A673 (cell line): Measurements from ENCODE around the gene CYP2A6. TPM values are rescaled to one million over a fixed set of nuclear protein-coding genes. Genes with fewer than 3 reads are reported as not detected.
A peak's percentile ranks its signal among the peaks of the same experiment; 100 is the strongest.
"Not testable (repeated sequence)": the region's sequence is repeated elsewhere in the genome, so short reads cannot be mapped to it uniquely, and the experiment has no call there.

ENCODE experiments used
- BruUV-seq: library from RNA; stranded (reverse); fragments of 400-500 nt; replicated peaks from 2 replicates; lab custom pipeline; 2021; lab: Mats Ljungman, UMichigan
- CTCF ChIA-PET: fragments of 300-600 bp; sonication (Branson Sonifier 250); formaldehyde crosslinking; loops from one replicate; lab custom pipeline; 2022; ENCODE audit warnings: antibody characterized with exemption; lab: Charles Lee
- POLR2A ChIA-PET: fragments of 300-600 bp; sonication (Branson Sonifier 250); formaldehyde crosslinking; loops from one replicate; lab custom pipeline; 2022; ENCODE audit warnings: antibody characterized with exemption; ENCODE audit not compliant: low non-redundant PET; lab: Charles Lee
- DNase-seq: peaks from one replicate; pipeline ENCODE4 v3.0.0-alpha.2; 2015; ENCODE audit warnings: low spot score
- H3K27ac ChIP-seq: fragments of 200-600 bp; sonication (generic); 2 replicates; pipeline ENCODE4 v1.5.1; 2016; ENCODE audit warnings: mixed run types, low read depth, mild to moderate bottlenecking, mixed read lengths, antibody characterized with exemption, low read length; ENCODE audit not compliant: poor library complexity, severe bottlenecking
- H3K27me3 ChIP-seq: fragments of 200-600 bp; sonication (generic); replicated peaks from 2 replicates; pipeline ENCODE4 v1.6.1; 2017; ENCODE audit warnings: mixed run types, low read depth, mild to moderate bottlenecking, mixed read lengths, antibody characterized with exemption, low read length; ENCODE audit not compliant: insufficient read depth, poor library complexity
- H3K36me3 ChIP-seq: fragments of 200-600 bp; sonication (generic); 2 replicates; pipeline ENCODE4 v1.6.1; 2016; ENCODE audit warnings: mixed run types, mild to moderate bottlenecking, mixed read lengths, antibody characterized with exemption, low read length; ENCODE audit not compliant: insufficient read depth, poor library complexity, severe bottlenecking
- H3K4me1 ChIP-seq: fragments of 200-600 bp; sonication (generic); 2 replicates; pipeline ENCODE4 v1.6.1; 2017; ENCODE audit warnings: mixed run types, mild to moderate bottlenecking, mixed read lengths, antibody characterized with exemption, low read length; ENCODE audit not compliant: insufficient read depth, poor library complexity, severe bottlenecking
- H3K4me3 ChIP-seq: fragments of 200-600 bp; sonication (generic); 2 replicates; pipeline ENCODE4 v1.5.1; 2016; ENCODE audit warnings: low read depth, mixed run types, mild to moderate bottlenecking, mixed read lengths, low read length; ENCODE audit not compliant: poor library complexity, severe bottlenecking
- H3K9me3 ChIP-seq: fragments of 200-600 bp; sonication (generic); 2 replicates; pipeline ENCODE4 v1.6.1; 2016; ENCODE audit warnings: mixed run types, low read depth, mild to moderate bottlenecking, mixed read lengths, antibody characterized with exemption, low read length; ENCODE audit not compliant: poor library complexity, severe bottlenecking
- CTCF ChIP-seq: fragments of 300-800, 200-600 bp; sonication (generic); conservative IDR thresholded peaks from 2 replicates; pipeline ENCODE4 v1.5.1; 2017; ENCODE audit warnings: low read depth, mild to moderate bottlenecking, antibody characterized with exemption, low read length, moderate library complexity, mixed read lengths
- EZH2 ChIP-seq: fragments of 200-600 bp; sonication (generic); IDR thresholded peaks from 2 replicates; pipeline ENCODE4 v1.6.1; 2017; ENCODE audit warnings: borderline replicate concordance, low read depth, mild to moderate bottlenecking, mixed read lengths, antibody characterized with exemption, low read length; ENCODE audit not compliant: poor library complexity, severe bottlenecking
- intact Hi-C: fragments of 100-400 bp; cut with micrococcal nuclease; formaldehyde crosslinking; loops from one replicate; pipeline ENCODE4 v1.10.0; 2022; ENCODE audit not compliant: unreplicated experiment
- total RNA-seq: library from RNA; stranded (reverse); gene quantifications from 2 replicates; pipeline ENCODE4 v1.2.3, GENCODE V29; 2021

CYP2A6 gene
- total RNA-seq, 1 experiment from 2014 or later, result not detected

DNA sequence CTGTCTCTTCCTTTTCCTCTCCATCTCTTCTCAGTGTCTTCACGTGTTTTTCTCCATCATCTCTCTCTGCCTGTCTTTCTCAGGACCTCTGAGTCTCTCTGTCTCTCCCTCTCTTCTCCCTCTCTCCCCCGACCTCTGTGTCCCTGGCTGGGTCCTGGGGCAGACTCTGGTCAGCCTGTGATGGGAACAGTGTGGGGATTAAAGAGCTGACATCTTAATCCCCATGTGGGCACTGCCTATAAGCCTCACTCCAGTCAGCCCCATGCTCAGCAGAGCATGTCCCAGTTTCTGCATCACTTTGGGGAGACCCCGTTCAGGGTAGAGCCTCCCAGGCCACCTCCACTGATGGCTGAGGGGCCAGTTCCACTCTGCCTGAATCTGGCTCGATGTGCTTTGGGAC lies 35.0 kb downstream of the CYP2A6 start:
- no TSS peak for BruUV-seq

DNA sequence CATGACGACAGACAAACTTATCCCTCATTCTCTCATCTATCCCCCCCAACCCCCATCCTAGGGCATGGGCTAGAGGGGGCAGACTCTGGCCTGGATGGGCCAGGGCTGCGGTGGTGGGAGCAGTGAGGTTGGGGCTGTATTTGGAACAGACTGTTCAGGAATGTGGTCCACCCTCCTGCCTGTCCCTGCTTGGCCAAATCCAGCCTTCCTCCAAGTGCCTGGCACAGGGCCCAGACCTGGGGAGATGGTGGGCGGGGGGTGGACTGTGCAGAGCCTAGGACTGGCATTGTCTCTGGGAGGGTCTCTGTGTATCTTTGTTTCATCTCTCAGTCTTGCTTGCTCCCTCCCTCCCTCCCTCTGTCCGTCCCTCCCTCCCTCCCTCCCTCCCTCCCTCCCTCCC lies 37.1 kb downstream of the CYP2A6 start:
- POLR2A ChIA-PET, result no interaction called here
- DNase-seq, result peak; percentile 57
- intact Hi-C loops, result no loop called here
- H3K4me3 ChIP-seq, result no peak overlapping the region
- H3K9me3 ChIP-seq, result no peaks in the 10 kb centered on the region
- H3K4me1 ChIP-seq, result peaks cover 17% of the 10 kb centered on the region
- CTCF ChIA-PET, result no interaction called here
- H3K36me3 ChIP-seq, result peaks cover 8% of the 10 kb centered on the region
- no peaks in the 10 kb centered on the region for H3K27me3 ChIP-seq
- no peak overlapping the region for H3K27ac ChIP-seq
- no TSS peak for BruUV-seq
- TF ChIP-seq CTCF, result no peak
- TF ChIP-seq EZH2, result no peak

More for the DNA sequence above, 35.0 kb downstream of the CYP2A6 start:
- TF ChIP-seq EZH2, result no peak
- TF ChIP-seq CTCF, result no peak
- intact Hi-C loops, result no loop called here
- no peak overlapping the region for H3K27ac ChIP-seq
- no peaks in the 10 kb centered on the region for H3K36me3 ChIP-seq
- no peak for DNase-seq
- no peak overlapping the region for H3K4me3 ChIP-seq
- ChIA-PET CTCF (no interaction called here), POLR2A (no interaction called here)
- H3K9me3 ChIP-seq, result no peaks in the 10 kb centered on the region
- peaks cover 17% of the 10 kb centered on the region for H3K4me1 ChIP-seq
- H3K27me3 ChIP-seq, result no peaks in the 10 kb centered on the region

DNA sequence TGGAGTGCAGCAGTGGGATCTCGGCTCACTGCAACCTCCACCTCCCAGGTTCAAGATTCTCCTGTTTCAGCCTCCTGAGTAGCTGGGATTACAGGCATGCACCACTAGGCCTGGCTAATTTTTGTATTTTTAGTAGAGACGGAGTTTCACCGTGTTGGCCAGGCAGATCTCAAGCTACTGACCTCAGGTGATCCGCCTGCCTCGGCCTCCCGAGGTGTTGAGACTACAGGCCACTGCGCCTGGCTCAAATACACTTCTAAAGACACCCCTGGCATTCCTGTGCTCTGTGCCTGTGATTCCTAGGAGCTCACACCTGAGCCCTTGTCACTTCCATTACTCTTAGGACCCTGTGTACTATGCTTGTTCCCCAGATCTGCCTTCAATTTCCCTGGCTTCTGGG lies 37.7 kb downstream of the CYP2A6 start:
- H3K4me3 ChIP-seq, H3K27me3 ChIP-seq, H3K9me3 ChIP-seq, POLR2A ChIA-PET, H3K27ac ChIP-seq, CTCF ChIA-PET, BruUV-seq, DNase-seq, intact Hi-C loops: not testable (repeated sequence)
- H3K4me1 ChIP-seq, result peaks cover 17% of the 10 kb centered on the region
- peaks cover 14% of the 10 kb centered on the region for H3K36me3 ChIP-seq

- H3K36me3 ChIP-seq, result peaks cover 21% of the 10 kb centered on the region
- no TSS peak for BruUV-seq
- ChIA-PET POLR2A (no interaction called here), CTCF (no interaction called here)
- H3K27me3 ChIP-seq, result no peaks in the 10 kb centered on the region
- H3K9me3 ChIP-seq, result no peaks in the 10 kb centered on the region
- TF ChIP-seq CTCF (no peak), EZH2 (no peak)
- no peak for DNase-seq
- intact Hi-C loops, result no loop called here
- peak overlapping the region; percentile 27 for H3K4me3 ChIP-seq
- no peak overlapping the region for H3K27ac ChIP-seq
- peaks cover 22% of the 10 kb centered on the region for H3K4me1 ChIP-seq
These were observed 38.5 kb downstream of the CYP2A6 start for GRCh38 chr19:40811478-40812341.

- H3K27ac ChIP-seq, H3K27me3 ChIP-seq, H3K9me3 ChIP-seq, intact Hi-C loops, CTCF ChIA-PET, BruUV-seq, POLR2A ChIA-PET: not testable (repeated sequence)
- DNase-seq, result peak; percentile 52
- H3K36me3 ChIP-seq, result peaks cover 21% of the 10 kb centered on the region
- H3K4me1 ChIP-seq, result peaks cover 30% of the 10 kb centered on the region
- peak overlapping the region; percentile 27 for H3K4me3 ChIP-seq
These were observed 39.4 kb downstream of the CYP2A6 start for GRCh38 chr19:40810649-40811408.
